ENCODE results near the gene CRLF2. TPM values are rescaled to one million over a fixed set of nuclear protein-coding genes. Genes with fewer than 3 reads are reported as not detected.

The CRLF2 gene
- total RNA-seq, 2 experiments from 2014 or later = 0.80 to 3.3 TPM

GRCh38 chrX:1153940-1154339 lies 58.5 kb downstream of the CRLF2 start:
- H3K4me3 ChIP-seq (ENCODE audit: low read depth, low read length, poor library complexity, severe bottlenecking) = no peak overlapping the region
- no peaks in the 10 kb centered on the region for H3K79me2 ChIP-seq (ENCODE audit: insufficient read depth, low read depth, low read length)
- H3K27ac ChIP-seq (ENCODE audit: low read depth, low read length, poor library complexity, severe bottlenecking) = no peak overlapping the region
- DNase-seq (ENCODE audit: low spot score) = no peak
- H3K4me2 ChIP-seq (ENCODE audit: low read length) = no peak overlapping the region
- no peaks in the 10 kb centered on the region for H3K4me1 ChIP-seq (ENCODE audit: insufficient read depth, low read length, poor library complexity, severe bottlenecking)
- POLR2A ChIA-PET = no interaction called here
- intact Hi-C loops (cut with micrococcal nuclease; ENCODE audit: unreplicated experiment) = no loop called here
- H3K9me3 ChIP-seq (ENCODE audit: low read length) = no peaks in the 10 kb centered on the region
- BruUV-seq (replicated peaks) = no TSS peak
- H3K36me3 ChIP-seq (ENCODE audit: insufficient read depth, low read length) = no peaks in the 10 kb centered on the region
- no peaks in the 10 kb centered on the region for H3K9me2 ChIP-seq (ENCODE audit: insufficient read depth, low read length)
- TF ChIP-seq CTCF (conservative IDR thresholded peaks at IDR 0.05; ENCODE audit: low read length) = no peak
- no peak for TF ChIP-seq EZH2phosphoT487 (IDR thresholded peaks at IDR 0.05; ENCODE audit: borderline replicate concordance, low read depth, low read length)
- H2AFZ ChIP-seq (ENCODE audit: low read length) = no peak overlapping the region
- CTCF ChIA-PET (ENCODE audit: unreplicated experiment) = no interaction called here
- H4K20me1 ChIP-seq (ENCODE audit: insufficient read depth, low read length) = no peaks in the 10 kb centered on the region

GRCh38 chrX:1152090-1152489 lies 60.4 kb downstream of the CRLF2 start:
- Histone ChIP-seq H3K4me1 (ENCODE audit: insufficient read depth, low read length, poor library complexity, severe bottlenecking) (no peaks in the 10 kb centered on the region), H3K4me2 (ENCODE audit: low read length) (no peak overlapping the region), H3K27ac (ENCODE audit: low read depth, low read length, poor library complexity, severe bottlenecking) (no peak overlapping the region), H2AFZ (ENCODE audit: low read length) (no peak overlapping the region), H3K9me2 (ENCODE audit: insufficient read depth, low read length) (no peaks in the 10 kb centered on the region), H4K20me1 (ENCODE audit: insufficient read depth, low read length) (no peaks in the 10 kb centered on the region), H3K4me3 (ENCODE audit: low read depth, low read length, poor library complexity, severe bottlenecking) (no peak overlapping the region), H3K36me3 (ENCODE audit: insufficient read depth, low read length) (no peaks in the 10 kb centered on the region), H3K9me3 (ENCODE audit: low read length) (no peaks in the 10 kb centered on the region), H3K79me2 (ENCODE audit: insufficient read depth, low read depth, low read length) (no peaks in the 10 kb centered on the region)
- DNase-seq (ENCODE audit: low spot score) = no peak
- POLR2A ChIA-PET = no interaction called here
- intact Hi-C loops (cut with micrococcal nuclease; ENCODE audit: unreplicated experiment) = no loop called here
- no TSS peak for BruUV-seq (replicated peaks)
- CTCF ChIA-PET (ENCODE audit: unreplicated experiment) = no interaction called here
- TF ChIP-seq CTCF (conservative IDR thresholded peaks at IDR 0.05; ENCODE audit: low read length) = no peak
- TF ChIP-seq EZH2phosphoT487 (IDR thresholded peaks at IDR 0.05; ENCODE audit: borderline replicate concordance, low read depth, low read length) = no peak

- H3K4me3 ChIP-seq (ENCODE audit: low read depth, low read length, poor library complexity, severe bottlenecking) = no peak overlapping the region
- BruUV-seq (replicated peaks) = no TSS peak
- H3K4me2 ChIP-seq (ENCODE audit: low read length) = no peak overlapping the region
- no peaks in the 10 kb centered on the region for H3K36me3 ChIP-seq (ENCODE audit: insufficient read depth, low read length)
- no peak overlapping the region for H2AFZ ChIP-seq (ENCODE audit: low read length)
- no peak overlapping the region for H3K27ac ChIP-seq (ENCODE audit: low read depth, low read length, poor library complexity, severe bottlenecking)
- DNase-seq (ENCODE audit: low spot score) = no peak
- ChIA-PET CTCF (ENCODE audit: unreplicated experiment) (no interaction called here), POLR2A (no interaction called here)
- intact Hi-C loops (cut with micrococcal nuclease; ENCODE audit: unreplicated experiment) = no loop called here
- no peaks in the 10 kb centered on the region for H4K20me1 ChIP-seq (ENCODE audit: insufficient read depth, low read length)
- no peak for TF ChIP-seq CTCF (conservative IDR thresholded peaks at IDR 0.05; ENCODE audit: low read length)
- no peak for TF ChIP-seq EZH2phosphoT487 (IDR thresholded peaks at IDR 0.05; ENCODE audit: borderline replicate concordance, low read depth, low read length)
- H3K4me1 ChIP-seq (ENCODE audit: insufficient read depth, low read length, poor library complexity, severe bottlenecking) = no peaks in the 10 kb centered on the region
- no peaks in the 10 kb centered on the region for H3K9me3 ChIP-seq (ENCODE audit: low read length)
- no peaks in the 10 kb centered on the region for H3K9me2 ChIP-seq (ENCODE audit: insufficient read depth, low read length)
- no peaks in the 10 kb centered on the region for H3K79me2 ChIP-seq (ENCODE audit: insufficient read depth, low read depth, low read length)
Observed at GRCh38 chrX:1151378-1152077, 60.9 kb downstream of the CRLF2 start.

Measured in OCI-LY7 (cell line).